SJSA1 (cell line): ENCODE measurements around the gene PSD. TPM values are rescaled to one million over a fixed set of nuclear protein-coding genes. Genes with fewer than 3 reads are reported as not detected.
A peak's percentile ranks its signal among the peaks of the same experiment; 100 is the strongest.

ENCODE experiments used
- DNase-seq, 2 experiments: peaks; one replicate each; pipeline ENCODE4 v3.0.0-alpha.2; 2015 to 2020; ENCODE audit warnings: low spot score in 2 of 2, low read depth in 1 of 2
- H3K27ac ChIP-seq: fragments of 250-450 bp; sonication (Bioruptor Pico); 2 replicates; pipeline ENCODE4 v1.5.1; 2020; ENCODE audit warnings: mild to moderate bottlenecking, moderate library complexity
- H3K27me3 ChIP-seq: fragments of 250-450 bp; sonication (Bioruptor Pico); replicated peaks from 2 replicates; pipeline ENCODE4 v1.5.1; 2020; ENCODE audit warnings: mild to moderate bottlenecking, moderate library complexity
- H3K36me3 ChIP-seq: fragments of 250-450 bp; sonication (Bioruptor Pico); 2 replicates; pipeline ENCODE4 v1.5.1; 2020; ENCODE audit warnings: mild to moderate bottlenecking
- H3K4me1 ChIP-seq: fragments of 250-450 bp; sonication (Bioruptor Pico); replicated peaks from 2 replicates; pipeline ENCODE4 v1.6.1; 2021; ENCODE audit warnings: mild to moderate bottlenecking
- H3K4me3 ChIP-seq: fragments of 250-450 bp; sonication (Bioruptor Pico); 2 replicates; pipeline ENCODE4 v1.5.1; 2020; ENCODE audit warnings: mild to moderate bottlenecking
- H3K9me3 ChIP-seq: fragments of 250-450 bp; sonication (Bioruptor Pico); replicated peaks from 2 replicates; pipeline ENCODE4 v1.5.1; 2020; ENCODE audit warnings: mild to moderate bottlenecking
- total RNA-seq: library from RNA; depleted of rRNA; stranded (reverse); fragments of >200 nt; shearing (Covaris generic); gene quantifications from 2 replicates; pipeline ENCODE4 v1.2.3, GENCODE V29; 2014

PSD gene
- total RNA-seq, 1 experiment from 2014 or later, result 0.08 TPM

GRCh38 chr10:102434394-102435132 is 16.0 kb upstream of the PSD start:
- Histone ChIP-seq H3K27me3 (no peaks in the 10 kb centered on the region), H3K9me3 (no peaks in the 10 kb centered on the region), H3K4me1 (peaks cover 7% of the 10 kb centered on the region), H3K36me3 (peaks cover 3% of the 10 kb centered on the region; the same call in 1 of the 2 replicates), H3K4me3 (no peak overlapping the region), H3K27ac (no peak overlapping the region)
- DNase-seq, result no peak

- no peaks in the 10 kb centered on the region for H3K9me3 ChIP-seq
- DNase-seq, result no peak
- H3K27me3 ChIP-seq, result no peaks in the 10 kb centered on the region
- H3K36me3 ChIP-seq, result peaks cover 3% of the 10 kb centered on the region; the same call in 1 of the 2 replicates
- peaks cover 7% of the 10 kb centered on the region for H3K4me1 ChIP-seq
- H3K27ac ChIP-seq, result no peak overlapping the region
- H3K4me3 ChIP-seq, result no peak overlapping the region
These were observed 15.0 kb upstream of the PSD start for GRCh38 chr10:102433619-102434046.

GRCh38 chr10:102432162-102432950 is 13.8 kb upstream of the PSD start, which contains the start of gene CUEDC2:
Gene CUEDC2, minus strand, starts transcription at chr10:102432574. Its CDS starts 7,386 bp downstream, at chr10:102425188.
- no peaks in the 10 kb centered on the region for H3K9me3 ChIP-seq
- peak; percentile 95 to 97 for DNase-seq
- H3K27me3 ChIP-seq, result no peaks in the 10 kb centered on the region
- H3K36me3 ChIP-seq, result peaks cover 3% of the 10 kb centered on the region; the same call in 1 of the 2 replicates
- peaks cover 7% of the 10 kb centered on the region for H3K4me1 ChIP-seq
- peak within 1 kb of the TSS; percentile 67 for H3K4me3 ChIP-seq
- H3K27ac ChIP-seq, result peak within 1 kb of the TSS; percentile 41

GRCh38 chr10:102431452-102432124 is 13.0 kb upstream of the PSD start:
- H3K4me3 ChIP-seq, result peak overlapping the region; percentile 67
- H3K27ac ChIP-seq, result peak overlapping the region; percentile 41; the same call in 1 of the 2 replicates
- H3K27me3 ChIP-seq, result no peaks in the 10 kb centered on the region
- DNase-seq, result no peak
- H3K36me3 ChIP-seq, result peaks cover 3% of the 10 kb centered on the region; the same call in 1 of the 2 replicates
- H3K9me3 ChIP-seq, result no peaks in the 10 kb centered on the region
- H3K4me1 ChIP-seq, result peaks cover 7% of the 10 kb centered on the region

GRCh38 chr10:102429468-102429867 is 10.9 kb upstream of the PSD start:
- H3K4me1 ChIP-seq, result peaks cover 7% of the 10 kb centered on the region
- H3K4me3 ChIP-seq, result no peak overlapping the region
- no peaks in the 10 kb centered on the region for H3K9me3 ChIP-seq
- peaks cover 8% of the 10 kb centered on the region for H3K36me3 ChIP-seq
- no peak overlapping the region for H3K27ac ChIP-seq
- no peaks in the 10 kb centered on the region for H3K27me3 ChIP-seq
- DNase-seq, result no peak

GRCh38 chr10:102426803-102427287 is 8.3 kb upstream of the PSD start:
- Histone ChIP-seq H3K27ac (no peak overlapping the region), H3K9me3 (no peaks in the 10 kb centered on the region; the same call in 1 of the 2 replicates), H3K4me1 (peaks cover 14% of the 10 kb centered on the region), H3K4me3 (no peak overlapping the region), H3K27me3 (no peaks in the 10 kb centered on the region), H3K36me3 (peaks cover 31% of the 10 kb centered on the region)
- DNase-seq, result no peak

GRCh38 chr10:102425444-102425843 is 6.9 kb upstream of the PSD start:
- H3K4me1 ChIP-seq, result peaks cover 13% of the 10 kb centered on the region
- no peaks in the 10 kb centered on the region for H3K27me3 ChIP-seq
- no peak overlapping the region for H3K4me3 ChIP-seq
- peaks cover 34% of the 10 kb centered on the region for H3K36me3 ChIP-seq
- no peak overlapping the region for H3K27ac ChIP-seq
- no peak for DNase-seq
- no peaks in the 10 kb centered on the region; the same call in 1 of the 2 replicates for H3K9me3 ChIP-seq

- no peaks in the 10 kb centered on the region for H3K27me3 ChIP-seq
- H3K4me1 ChIP-seq, result peaks cover 18% of the 10 kb centered on the region
- no peak for DNase-seq
- no peaks in the 10 kb centered on the region; the same call in 1 of the 2 replicates for H3K9me3 ChIP-seq
- peaks cover 34% of the 10 kb centered on the region for H3K36me3 ChIP-seq
- H3K27ac ChIP-seq, result no peak overlapping the region
- H3K4me3 ChIP-seq, result no peak overlapping the region
These were observed 6.3 kb upstream of the PSD start for GRCh38 chr10:102424916-102425315.

GRCh38 chr10:102424145-102424544 is 5.6 kb upstream of the PSD start:
- Histone ChIP-seq H3K4me3 (no peak overlapping the region), H3K36me3 (peaks cover 34% of the 10 kb centered on the region), H3K27ac (no peak overlapping the region), H3K27me3 (peaks cover 3% of the 10 kb centered on the region), H3K4me1 (peaks cover 26% of the 10 kb centered on the region), H3K9me3 (no peaks in the 10 kb centered on the region; the same call in 1 of the 2 replicates)
- no peak for DNase-seq

GRCh38 chr10:102423372-102423968 is 4.9 kb upstream of the PSD start:
- Histone ChIP-seq H3K4me3 (no peak overlapping the region), H3K4me1 (peaks cover 28% of the 10 kb centered on the region)
- DNase-seq, result no peak

GRCh38 chr10:102422545-102423129 is 4.1 kb upstream of the PSD start:
- Histone ChIP-seq H3K36me3 (peaks cover 34% of the 10 kb centered on the region), H3K9me3 (no peaks in the 10 kb centered on the region; the same call in 1 of the 2 replicates), H3K27ac (no peak overlapping the region), H3K4me1 (peaks cover 28% of the 10 kb centered on the region), H3K4me3 (peak overlapping the region; percentile 66; the same call in 1 of the 2 replicates), H3K27me3 (peaks cover 14% of the 10 kb centered on the region)
- DNase-seq, result peak; percentile 31 to 56

More at GRCh38 chr10:102423372-102423968, 4.9 kb upstream of the PSD start:
- H3K27ac ChIP-seq, result no peak overlapping the region
- H3K9me3 ChIP-seq, result no peaks in the 10 kb centered on the region; the same call in 1 of the 2 replicates
- peaks cover 34% of the 10 kb centered on the region for H3K36me3 ChIP-seq
- H3K27me3 ChIP-seq, result peaks cover 7% of the 10 kb centered on the region

- Histone ChIP-seq H3K27ac (no peak overlapping the region), H3K4me3 (peak overlapping the region; percentile 66)
- peak in 1 of 2 experiments; percentile 25 for DNase-seq
These were observed 3.4 kb upstream of the PSD start for GRCh38 chr10:102421757-102422512.

More at GRCh38 chr10:102421757-102422512, 3.4 kb upstream of the PSD start:
- Histone ChIP-seq H3K27me3 (peaks cover 14% of the 10 kb centered on the region), H3K4me1 (peaks cover 28% of the 10 kb centered on the region), H3K36me3 (peaks cover 34% of the 10 kb centered on the region), H3K9me3 (no peaks in the 10 kb centered on the region; the same call in 1 of the 2 replicates)
